Breast epithelium (tissue), 3 donors: ENCODE data around the gene A3GALT2.

Experiments
- POLR2A ChIP-seq: fragments of 450-650 bp; IDR thresholded peaks from one replicate; pipeline ENCODE4 v1.6.1; 2016; ENCODE audit warnings: antibody characterized with exemption, mild to moderate bottlenecking, moderate library complexity
- TF ChIP-seq, protein P1 (sequence below), 3 donors: fragments of 450-650 bp; IDR thresholded peaks; one replicate each; pipeline ENCODE4 v1.5.1; 2016 to 2017; ENCODE audit warnings: antibody characterized with exemption in 3 of 3, mild to moderate bottlenecking in 3 of 3, moderate library complexity in 3 of 3

- TF ChIP-seq, protein P1, sequence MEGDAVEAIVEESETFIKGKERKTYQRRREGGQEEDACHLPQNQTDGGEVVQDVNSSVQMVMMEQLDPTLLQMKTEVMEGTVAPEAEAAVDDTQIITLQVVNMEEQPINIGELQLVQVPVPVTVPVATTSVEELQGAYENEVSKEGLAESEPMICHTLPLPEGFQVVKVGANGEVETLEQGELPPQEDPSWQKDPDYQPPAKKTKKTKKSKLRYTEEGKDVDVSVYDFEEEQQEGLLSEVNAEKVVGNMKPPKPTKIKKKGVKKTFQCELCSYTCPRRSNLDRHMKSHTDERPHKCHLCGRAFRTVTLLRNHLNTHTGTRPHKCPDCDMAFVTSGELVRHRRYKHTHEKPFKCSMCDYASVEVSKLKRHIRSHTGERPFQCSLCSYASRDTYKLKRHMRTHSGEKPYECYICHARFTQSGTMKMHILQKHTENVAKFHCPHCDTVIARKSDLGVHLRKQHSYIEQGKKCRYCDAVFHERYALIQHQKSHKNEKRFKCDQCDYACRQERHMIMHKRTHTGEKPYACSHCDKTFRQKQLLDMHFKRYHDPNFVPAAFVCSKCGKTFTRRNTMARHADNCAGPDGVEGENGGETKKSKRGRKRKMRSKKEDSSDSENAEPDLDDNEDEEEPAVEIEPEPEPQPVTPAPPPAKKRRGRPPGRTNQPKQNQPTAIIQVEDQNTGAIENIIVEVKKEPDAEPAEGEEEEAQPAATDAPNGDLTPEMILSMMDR (IDR thresholded peaks at IDR 0.05), result no peak
- TF ChIP-seq POLR2A, result no peak
Observed at GRCh38 chr1:33271666-33272505, 49.0 kb downstream of the A3GALT2 start.
